ENCODE data around the gene AVPR1A.
"Not testable (repeated sequence)": the region's sequence is repeated elsewhere in the genome, so short reads cannot be mapped to it uniquely, and the experiment has no call there.

Gene AVPR1A

DNA sequence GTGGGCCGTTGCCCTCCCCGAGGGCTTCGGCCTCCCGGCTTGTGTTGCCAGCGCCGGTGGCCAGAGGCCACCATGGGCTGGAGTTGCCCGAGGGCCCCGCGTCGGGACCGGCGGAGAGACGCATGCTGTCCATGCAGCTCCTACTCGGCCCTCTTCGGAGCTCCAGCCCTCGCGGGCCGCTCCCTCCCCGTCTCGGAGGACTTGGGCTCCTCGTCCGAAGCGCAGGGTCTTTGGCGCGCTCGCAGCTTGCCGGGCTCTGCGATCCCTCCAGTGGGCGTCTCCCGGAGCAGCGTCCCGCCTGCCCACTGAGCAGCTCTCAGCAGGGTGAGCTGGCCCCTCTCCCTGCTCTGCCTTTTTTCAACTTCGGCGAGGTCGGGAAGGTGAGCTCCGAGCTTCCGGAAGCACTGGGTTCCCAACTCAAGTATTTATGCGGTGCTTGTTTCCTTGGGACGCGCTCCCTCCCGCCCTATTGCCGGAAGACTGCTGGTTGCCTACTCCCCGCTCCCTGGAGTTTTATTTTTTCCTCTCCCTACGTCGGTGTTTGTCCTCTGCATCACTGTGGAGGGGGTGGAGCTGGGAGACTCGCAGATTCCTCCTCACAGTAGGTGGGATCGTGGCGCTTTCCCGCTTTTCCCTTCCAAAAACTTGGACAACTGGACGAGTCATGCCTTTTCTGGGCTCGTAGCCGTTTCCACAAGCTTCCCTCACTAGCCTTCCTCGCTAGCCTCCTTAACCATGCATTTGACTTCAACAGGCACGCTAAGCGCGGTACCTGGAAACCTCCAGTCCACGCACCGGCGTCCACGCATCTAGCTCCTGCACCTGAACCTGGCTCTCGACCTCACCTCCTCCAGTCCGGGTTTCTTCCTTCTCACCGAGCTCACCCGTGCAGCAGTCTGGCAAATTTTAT lies at the start of gene AVPR1A:
Gene AVPR1A (minus strand): TSS at position 489 of the 910 bp plus-strand sequence. CDS start 365 bp downstream, at position 124.
- DNase-seq (ENCODE audit: low read depth) = no peak

DNA sequence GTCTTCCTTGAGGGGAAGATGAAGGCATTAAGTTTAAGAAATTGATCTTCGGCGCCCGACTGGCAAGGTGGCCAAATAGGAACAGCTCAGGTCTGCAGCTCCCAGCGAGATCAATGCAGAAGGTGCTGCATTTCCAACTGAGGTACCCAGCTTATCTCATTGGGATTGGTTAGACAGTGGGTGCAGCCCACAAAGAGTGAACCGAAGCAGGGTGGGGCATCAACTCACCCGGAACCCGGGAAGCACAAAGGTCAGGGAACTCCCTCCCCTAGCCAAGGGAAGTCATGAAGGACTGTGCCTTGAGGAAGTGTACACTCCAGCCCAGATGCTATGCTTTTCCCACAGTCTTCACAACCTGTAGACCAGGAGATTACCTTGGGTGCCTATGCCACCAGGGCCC lies 45.2 kb upstream of the AVPR1A start:
- DNase-seq (ENCODE audit: low read depth) = no peak

DNA sequence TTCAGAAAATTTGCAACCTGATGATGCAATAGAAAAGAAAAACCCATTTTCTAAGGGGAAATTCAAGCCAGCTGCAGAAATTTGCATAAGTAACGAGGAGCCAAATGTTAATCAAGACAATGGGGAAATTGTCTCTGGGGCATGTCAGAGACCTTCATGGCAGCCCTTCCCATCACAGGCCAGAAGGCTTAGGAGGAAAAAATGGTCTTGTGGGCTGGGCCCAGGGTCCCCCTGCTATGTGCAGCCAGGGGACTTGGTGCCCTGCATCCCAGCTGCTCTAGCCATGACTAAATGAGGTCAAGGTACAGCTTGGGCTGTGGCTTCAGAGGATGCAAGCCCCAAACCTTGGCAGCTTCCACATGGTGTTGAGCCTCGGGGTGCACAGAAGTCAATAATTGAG lies 28.2 kb upstream of the AVPR1A start:
- DNase-seq (ENCODE audit: low read depth) = no peak

DNA sequence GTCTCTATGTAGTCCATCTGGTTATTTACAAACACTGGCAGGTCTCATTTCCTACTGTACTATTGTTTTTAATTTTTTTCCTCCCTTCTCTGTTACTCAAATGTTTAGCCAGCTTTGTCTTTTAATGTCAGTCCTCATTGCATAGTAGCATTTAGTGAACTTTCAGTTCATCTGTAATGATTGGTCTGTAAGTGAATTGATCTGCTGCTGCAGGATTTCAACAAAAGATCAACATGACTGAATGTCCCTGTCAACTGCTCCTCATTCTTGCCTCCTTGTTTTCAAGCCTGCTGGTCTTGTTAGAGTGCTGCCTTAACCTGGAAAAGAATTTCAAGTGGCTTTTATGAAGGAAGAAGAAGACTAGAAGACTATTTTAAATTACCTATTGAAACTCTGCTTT lies 19.3 kb upstream of the AVPR1A start:
- no peak for DNase-seq (ENCODE audit: low read depth)

DNA sequence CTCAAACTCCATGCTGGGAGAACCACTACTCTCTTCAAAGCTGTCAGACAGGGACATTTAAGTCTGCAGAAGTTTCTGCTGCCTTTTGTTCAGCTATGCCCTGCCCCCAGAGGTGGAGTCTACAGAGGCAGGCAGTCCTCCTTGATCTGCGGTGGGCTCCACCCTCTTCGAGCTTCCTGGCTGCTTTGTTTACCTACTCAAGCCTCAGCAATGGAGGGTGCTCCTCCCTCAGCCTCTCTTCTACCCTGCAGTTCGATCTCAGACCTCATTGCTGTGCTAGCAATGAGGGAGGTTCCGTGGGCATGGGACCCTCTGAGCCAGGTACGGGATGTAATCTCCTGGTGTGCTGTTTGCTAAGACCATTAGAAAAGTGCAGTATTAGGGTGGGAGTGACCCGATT lies 16.7 kb upstream of the AVPR1A start:
- not testable (repeated sequence) for DNase-seq (ENCODE audit: low read depth)

DNA sequence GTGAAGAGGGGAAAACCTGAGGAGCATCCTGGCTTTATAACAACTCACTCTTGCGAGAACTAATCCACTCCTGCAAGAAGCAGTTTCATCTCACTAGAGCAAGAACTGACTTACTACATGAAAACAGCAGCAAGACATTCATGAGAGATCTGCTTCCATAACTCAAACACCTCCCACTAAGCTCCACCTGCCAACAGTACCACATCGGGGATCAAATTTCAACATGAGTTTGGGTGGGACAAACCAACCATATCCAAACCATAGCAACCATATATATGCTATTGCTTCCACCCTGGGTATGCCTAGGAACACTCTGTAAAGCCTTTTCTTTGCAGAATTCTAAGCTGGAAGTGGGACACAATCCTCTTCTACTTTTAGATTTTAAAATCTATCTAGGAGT lies 13.9 kb upstream of the AVPR1A start:
- DNase-seq (ENCODE audit: low read depth) = no peak

DNA sequence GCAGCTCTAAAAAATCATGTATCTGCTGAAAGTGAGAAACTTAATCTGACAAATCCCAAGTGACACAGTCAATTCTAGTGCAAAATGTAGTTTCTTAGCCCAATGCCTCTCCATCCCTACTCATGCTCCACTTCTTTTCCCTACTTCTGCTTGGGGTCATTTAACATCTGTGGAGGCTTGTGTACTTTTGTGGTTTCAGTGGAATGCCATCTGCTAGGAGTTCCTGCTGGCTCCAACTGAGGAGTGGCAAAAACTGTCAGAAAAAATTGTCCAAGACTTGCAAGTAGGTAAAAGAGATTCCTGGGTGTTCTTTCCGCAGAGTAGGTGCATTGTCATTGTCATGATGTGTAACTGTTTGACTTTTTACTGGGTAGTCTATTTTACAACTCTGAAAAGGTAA lies 12.5 kb upstream of the AVPR1A start:
- no peak for DNase-seq (ENCODE audit: low read depth)

DNA sequence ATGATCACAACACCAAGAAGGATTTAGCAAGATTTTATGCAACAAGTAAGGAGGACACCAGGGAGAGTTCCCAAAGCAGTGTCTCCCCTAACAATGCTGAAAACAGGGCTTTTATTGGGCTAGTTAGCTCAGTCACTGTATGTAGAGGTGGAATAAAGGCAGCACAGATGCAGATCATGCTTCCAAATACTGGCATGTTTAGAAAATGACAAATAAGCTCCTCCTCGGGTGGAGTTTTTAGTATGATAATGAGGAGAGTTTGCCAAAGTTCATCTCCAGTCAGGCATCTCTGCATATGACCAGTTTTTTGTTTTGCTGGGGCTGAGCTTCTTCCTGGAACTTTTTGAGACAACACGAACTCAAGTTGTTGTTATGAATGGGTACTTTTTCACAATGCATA lies 4.4 kb upstream of the AVPR1A start:
- DNase-seq (ENCODE audit: low read depth) = no peak

DNA sequence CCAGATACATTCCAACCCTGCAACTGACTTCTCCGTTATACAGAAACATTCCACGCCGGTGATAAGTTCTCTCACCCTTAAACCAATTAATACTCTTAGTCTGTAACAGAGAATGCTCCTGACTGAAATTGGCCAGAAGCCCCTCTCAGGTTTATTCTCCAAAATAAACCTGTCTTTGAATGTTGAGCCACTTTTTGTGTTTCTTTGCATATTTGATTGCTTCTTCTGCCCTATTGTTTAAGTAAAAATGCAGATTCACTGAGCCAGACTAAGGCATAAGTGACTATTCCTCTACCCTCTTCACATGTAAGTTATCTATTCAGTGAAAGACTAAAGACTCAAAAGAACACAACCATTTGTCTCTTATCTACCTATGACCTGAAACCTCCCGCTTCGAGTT lies 3.6 kb upstream of the AVPR1A start:
- DNase-seq (ENCODE audit: low read depth) = no peak

DNA sequence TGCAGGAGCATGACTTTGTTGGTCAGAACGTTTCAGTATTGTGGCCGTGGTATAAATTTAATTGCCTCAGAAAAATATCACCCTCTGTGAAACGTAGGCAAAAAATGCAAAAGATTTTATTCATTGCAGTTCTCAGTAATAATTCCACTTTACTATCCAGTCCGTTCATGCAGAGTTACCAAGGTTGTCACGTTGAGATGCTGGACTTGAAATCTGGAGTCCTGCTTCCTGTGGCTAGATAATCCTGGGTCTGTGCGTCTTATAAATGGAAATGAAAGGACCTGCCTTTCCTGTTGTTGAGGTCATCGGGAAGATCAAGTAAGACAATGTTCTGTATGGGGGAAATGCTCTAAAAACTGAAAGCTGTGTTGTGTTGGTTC lies 1.3 kb upstream of the AVPR1A start:
- DNase-seq (ENCODE audit: low read depth) = no peak

DNA sequence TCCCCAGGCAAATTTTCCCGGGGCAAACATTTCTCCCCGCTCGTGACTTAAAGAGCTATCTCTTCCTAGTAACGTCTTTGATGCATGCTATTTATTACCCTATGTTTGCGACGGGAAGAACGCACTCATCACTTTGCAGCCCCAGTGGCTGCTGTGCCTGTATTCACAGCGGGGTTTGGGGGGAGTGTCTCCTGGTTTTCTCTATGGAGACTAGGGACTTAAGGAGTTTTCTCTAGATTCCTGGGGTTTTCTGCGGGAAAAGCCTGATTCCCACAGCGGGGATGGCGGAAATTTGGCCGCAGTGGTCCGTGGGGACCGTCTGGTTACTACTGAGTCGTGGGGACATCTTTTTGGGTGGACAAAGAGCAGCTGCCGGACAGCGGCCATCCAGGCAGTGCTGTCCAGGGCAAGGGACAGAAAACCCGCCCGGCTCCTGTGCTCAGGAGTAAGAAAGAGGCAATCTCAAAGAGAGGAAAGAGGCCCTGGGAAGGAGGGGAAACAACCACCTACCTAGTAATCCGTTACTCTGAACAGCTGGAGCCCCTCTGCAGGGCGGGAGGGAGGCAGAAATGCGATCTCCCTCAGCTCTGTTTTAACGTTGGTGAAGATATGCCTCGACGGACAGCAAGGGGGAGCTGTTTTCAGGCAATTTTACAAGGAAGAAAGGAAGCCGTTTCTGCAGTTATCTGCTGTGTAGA lies 771 bp upstream of the AVPR1A start:
- DNase-seq (ENCODE audit: low read depth) = no peak

DNA sequence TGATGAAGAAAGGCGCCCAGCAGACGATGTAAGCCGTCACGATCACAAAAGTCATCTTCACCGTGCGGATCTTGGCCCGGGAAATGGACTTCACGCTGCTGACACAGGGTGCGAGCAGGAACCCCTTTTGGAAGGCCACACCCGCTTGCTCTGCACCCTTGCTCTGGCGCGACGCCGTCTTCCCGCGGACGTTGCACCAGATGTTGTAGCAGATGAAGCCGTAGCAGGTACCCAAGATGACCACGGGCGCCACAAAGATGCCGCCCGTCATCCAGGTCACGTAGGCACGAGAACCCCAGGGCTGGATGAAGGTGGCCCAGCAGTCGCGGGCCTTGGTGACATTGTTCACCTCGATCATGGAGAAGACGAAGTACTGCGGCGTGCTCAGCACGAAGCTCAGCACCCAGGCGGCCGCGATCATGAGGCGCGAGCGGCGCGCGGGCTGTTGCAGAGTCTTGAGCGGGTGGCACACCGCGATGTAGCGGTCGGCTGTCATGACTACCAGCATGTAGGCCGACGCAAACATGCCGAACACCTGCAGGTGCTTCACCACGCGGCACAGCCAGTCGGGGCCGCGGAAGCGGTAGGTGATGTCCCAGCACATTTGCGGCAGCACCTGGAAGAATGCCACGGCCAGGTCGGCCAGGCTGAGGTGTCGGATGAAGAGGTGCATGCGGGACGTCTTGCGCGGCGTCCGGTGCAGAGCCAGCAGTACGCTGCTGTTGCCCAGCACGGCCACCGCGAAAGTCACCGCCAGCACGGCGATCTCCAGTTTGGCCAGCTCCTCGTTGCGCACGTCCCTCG lies 890 bp downstream of the AVPR1A start:
- no peak for DNase-seq (ENCODE audit: low read depth)

DNA sequence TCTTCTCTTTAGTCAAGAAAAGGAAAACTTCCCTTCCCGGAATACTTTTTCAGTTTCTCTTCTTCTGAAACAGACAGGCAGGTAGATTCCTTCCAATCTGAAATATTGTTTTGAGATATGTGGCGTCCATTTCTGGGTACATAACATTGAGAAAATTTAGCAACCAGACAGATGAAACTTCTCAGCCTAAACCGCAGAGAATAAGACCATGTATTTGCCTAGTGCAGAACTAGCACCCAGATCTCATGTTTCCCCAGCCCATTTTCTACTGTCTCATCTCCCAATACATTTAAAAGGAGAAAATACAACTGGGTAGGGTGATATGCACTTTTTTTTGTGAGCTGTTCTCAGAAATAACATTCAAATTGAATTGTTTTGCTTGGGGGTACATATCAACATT lies 6.4 kb downstream of the AVPR1A start:
- DNase-seq (ENCODE audit: low read depth) = no peak

DNA sequence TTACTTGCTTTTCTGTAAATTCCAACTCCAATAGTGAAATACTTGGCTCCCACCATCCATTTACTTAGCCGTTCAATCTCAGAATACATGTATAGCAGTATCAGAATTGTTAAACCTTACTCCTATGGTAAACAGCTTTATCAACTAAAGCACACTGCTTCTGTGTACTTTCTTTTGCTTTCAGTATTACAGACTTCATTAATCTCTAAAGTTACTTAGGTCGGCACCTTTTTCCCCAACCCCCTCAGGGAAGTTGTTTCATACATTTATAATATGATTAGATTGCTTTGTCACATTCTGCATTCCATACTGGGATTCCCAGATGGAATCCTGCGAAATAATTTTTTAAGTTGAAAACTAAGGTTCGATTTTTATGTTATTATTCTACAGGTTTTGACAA lies 12.5 kb downstream of the AVPR1A start:
- DNase-seq (ENCODE audit: low read depth) = no peak

DNA sequence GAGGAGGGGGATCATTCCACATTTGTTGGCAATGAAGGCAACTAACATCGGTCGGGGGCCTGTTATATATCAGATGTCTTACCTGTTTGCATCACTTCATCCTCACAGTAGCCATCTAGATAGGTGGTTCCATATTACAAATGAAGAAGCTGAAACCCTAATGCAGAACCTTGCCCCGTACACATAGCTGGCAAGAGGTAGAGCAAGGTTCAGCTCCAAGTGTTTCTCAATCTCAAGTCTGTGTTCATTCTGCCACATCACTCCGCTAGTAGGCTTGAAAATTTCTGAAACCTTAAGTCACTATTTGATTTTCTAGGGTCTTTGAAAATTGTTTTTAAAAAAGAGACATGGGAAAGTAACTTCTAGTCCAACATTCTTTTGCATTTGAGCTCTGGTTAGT lies 17.0 kb downstream of the AVPR1A start:
- DNase-seq (ENCODE audit: low read depth) = no peak

DNA sequence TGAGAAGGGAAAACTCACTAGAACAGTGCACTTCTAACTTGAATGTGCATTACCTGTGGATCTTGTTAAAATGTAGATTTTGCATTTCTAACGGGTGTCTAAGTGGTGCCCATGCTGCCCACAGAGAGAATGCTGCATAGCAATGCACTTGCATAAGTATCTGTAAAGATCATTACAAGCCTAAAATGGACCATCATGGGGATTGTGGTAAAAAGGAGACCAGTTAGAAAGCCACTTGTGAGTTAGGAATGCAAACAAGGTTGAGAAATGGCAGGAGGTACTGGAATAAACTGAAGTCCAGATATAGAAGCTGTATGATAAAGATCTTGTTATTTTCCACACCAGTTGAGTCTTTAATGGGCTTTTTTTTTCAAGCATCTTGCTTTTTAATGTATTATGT lies 18.8 kb downstream of the AVPR1A start:
- no peak for DNase-seq (ENCODE audit: low read depth)

DNA sequence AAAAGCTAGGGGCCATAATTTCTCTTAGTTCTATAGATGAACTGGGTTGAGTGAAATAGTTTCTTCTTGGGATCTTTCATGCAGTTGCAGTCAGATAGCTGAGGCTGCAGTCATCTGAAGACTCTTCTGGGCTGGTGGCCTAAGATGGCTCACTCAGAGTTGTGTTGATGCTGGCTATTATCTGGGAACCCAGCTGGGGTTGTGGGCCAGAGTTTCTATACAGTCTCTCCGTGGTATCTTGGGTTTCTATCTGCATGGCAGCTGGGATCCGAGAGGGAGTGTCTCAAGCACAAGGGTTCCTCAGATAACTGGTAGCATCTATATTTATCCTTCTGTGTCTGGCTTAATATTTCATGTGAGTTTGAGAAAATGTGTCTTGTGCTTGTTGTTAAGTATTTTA lies 21.1 kb downstream of the AVPR1A start:
- DNase-seq (ENCODE audit: low read depth) = no peak

DNA sequence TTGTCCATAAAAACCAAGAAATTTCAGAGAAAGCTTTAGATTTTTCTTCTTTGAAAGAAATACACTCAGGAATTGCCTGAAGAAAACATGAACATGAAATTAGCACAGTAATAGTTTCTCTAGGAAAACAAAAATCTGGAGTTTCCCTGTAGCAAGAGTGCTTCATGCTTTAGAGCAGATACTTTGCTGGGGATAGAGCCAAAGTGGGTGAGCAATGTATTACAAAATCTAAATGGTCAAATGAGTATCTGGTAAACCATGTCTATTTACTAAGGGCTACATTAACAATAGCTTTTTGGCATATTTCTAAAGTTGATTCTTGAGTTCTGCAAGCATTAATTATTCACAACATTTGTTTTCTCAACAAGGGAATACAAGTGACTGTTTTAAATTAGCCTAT lies 26.2 kb downstream of the AVPR1A start:
- DNase-seq (ENCODE audit: low read depth) = no peak

DNA sequence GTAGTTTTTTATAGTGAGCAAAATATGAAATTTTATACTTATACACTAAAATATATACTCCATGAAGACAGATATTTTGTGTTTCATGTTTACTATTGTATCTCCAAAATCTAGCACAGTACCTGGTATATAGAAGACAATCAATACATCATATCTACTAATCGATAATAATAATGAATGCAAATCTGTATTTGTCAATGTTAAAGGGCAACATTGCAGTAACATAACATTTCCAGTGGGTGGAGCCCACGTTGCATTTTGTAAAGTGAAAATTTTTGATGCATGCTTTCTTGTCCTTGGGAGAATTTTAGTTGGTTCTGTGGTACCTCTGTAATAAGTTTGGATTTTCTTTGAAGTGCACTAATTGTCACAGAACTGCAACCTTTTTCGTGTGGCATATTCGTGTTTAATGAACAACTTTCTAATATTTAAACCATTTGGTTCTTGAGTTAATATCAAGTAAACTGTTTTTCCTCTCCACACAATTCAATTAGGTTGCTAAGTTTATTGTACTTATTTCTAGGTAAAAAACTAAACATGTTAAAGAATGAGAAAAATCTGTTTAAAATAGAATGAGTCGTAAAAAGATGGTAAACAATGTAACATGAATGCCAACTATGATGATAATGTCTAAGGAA lies 47.4 kb downstream of the AVPR1A start:
- no peak for DNase-seq (ENCODE audit: low read depth)

DNA sequence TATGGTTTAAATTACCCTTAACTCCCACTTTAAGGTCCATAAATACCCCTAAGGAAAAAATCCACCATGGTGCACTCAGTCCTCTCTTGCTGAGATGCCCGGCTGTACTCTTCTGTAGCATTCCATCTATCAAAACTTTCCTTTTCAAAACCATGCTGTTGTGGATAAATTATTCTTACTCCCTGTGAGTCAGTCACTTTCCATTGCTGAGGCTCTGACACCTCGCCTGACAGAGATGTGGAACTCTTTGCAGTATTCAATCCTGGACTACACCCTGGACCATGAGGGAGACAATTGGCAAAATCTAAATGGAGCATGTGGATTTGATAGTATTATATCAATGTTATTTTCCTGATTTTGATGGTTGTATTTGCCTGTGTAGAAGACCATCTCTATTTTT lies 49.1 kb downstream of the AVPR1A start:
- DNase-seq (ENCODE audit: low read depth) = no peak

DNA sequence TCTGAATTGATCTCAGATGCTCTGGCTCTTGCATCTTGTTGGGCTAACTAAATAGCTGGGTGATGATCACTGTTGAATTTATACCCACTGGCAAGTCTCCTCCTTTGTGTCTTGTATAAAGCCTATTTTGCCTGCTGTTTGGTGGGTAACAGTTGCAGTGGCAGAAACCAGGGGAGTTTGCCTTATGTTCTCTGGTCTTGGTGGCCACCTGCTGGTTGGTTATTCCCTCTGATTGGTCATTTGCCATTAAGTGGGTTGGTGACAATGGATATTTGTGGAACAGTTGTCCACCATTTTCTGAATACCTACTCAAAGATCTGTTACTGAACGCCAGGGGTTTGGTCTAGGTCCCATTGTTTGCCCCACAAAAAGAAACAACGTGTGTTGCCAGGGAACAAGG lies 52.1 kb downstream of the AVPR1A start:
- no peak for DNase-seq (ENCODE audit: low read depth)

DNA sequence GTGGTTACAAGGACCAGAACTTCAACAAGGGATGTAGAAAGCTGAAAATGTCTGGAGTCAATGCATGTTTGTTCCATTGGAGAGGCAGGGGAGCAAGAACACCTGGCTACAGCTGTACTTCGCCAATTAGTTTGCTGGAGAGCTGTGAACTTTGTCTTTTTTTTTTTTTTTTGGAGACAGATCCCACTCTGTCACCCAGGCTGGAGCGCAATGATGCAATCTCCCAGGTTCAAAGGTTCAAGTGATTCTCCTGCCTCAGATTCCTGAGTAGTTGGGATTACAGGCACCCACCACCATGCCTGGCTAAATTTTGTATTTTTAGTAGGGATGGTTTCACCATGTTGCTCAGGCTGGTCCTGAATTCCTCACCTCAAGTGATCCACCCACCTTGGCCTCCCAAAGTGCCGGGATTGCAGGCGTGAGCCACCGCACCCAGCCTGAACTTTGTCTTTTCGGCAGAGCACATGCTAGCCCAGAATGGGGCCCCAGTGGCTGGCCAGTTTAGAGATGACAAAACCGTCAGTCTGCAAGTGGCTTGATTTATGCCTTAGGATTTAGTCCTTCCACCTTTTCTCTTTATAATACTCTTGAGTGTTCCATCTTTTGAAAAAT lies 55.5 kb downstream of the AVPR1A start:
- DNase-seq (ENCODE audit: low read depth) = no peak

Data from stimulated activated CD8-positive, alpha-beta memory T cell treated with anti-CD3 and anti-CD28 coated beads, Interleukin-7, amount 100 ng/mL, for 24 hours (primary cell).